ENCODE measurements around the gene RECQL5.

DNA sequence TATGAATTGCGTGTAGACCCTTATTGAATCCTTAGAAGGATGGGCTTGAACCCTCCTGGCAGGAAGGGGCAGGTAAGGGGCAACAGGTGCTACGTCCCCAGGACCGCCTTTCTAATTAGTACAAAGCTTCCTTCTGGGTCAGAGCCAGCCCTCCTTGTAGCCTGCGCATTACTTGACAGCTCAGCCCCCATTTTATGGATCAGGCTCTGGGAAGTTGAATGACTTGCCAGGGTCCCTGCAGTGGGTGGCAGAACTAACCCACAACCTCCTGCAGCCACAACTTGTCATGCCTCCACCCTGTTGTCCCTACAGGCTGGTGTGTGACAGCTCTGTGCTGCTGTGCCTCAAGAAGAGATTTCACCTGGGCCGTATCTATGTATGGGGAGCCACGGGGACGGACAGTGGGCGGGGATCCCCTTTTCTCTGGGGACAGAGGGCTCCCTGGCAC lies 76.6 kb downstream of the RECQL5 start:
- no peak for TF ChIP-seq PHF8 (conservative IDR thresholded peaks at IDR 0.05; ENCODE audit: low read depth, low read length)
- no peak for TF ChIP-seq POLR2AphosphoS5 (IDR thresholded peaks at IDR 0.05; ENCODE audit: low read depth, low read length)
- TF ChIP-seq, protein P1, sequence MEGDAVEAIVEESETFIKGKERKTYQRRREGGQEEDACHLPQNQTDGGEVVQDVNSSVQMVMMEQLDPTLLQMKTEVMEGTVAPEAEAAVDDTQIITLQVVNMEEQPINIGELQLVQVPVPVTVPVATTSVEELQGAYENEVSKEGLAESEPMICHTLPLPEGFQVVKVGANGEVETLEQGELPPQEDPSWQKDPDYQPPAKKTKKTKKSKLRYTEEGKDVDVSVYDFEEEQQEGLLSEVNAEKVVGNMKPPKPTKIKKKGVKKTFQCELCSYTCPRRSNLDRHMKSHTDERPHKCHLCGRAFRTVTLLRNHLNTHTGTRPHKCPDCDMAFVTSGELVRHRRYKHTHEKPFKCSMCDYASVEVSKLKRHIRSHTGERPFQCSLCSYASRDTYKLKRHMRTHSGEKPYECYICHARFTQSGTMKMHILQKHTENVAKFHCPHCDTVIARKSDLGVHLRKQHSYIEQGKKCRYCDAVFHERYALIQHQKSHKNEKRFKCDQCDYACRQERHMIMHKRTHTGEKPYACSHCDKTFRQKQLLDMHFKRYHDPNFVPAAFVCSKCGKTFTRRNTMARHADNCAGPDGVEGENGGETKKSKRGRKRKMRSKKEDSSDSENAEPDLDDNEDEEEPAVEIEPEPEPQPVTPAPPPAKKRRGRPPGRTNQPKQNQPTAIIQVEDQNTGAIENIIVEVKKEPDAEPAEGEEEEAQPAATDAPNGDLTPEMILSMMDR (IDR thresholded peaks at IDR 0.05; ENCODE audit: control extremely low read depth in 1 of 3, insufficient read depth in 1 of 3, low read depth in 1 of 3, low read length in 3 of 3), result no peak
- no peak for TF ChIP-seq ZNF274 (IDR thresholded peaks at IDR 0.05; ENCODE audit: borderline replicate concordance, extremely low read depth, low read length)

All from H1 (cell line).